Trophoblast cell (in vitro differentiated cells and primary cell): Measurements from ENCODE around the gene LRATD1.
A peak's percentile ranks its signal among the peaks of the same experiment; 100 is the strongest.

Experiments used
- DNase-seq, 2 donors: peaks; one replicate each; pipeline ENCODE4 v3.0.0-alpha.2; 2016
- H2AFZ ChIP-seq: 2 replicates; pipeline ENCODE4 v1.6.1; 2013; ENCODE audit warnings: low read length, moderate library complexity, mild to moderate bottlenecking; ENCODE audit not compliant: insufficient read depth, poor library complexity
- H2AK5ac ChIP-seq: 2 replicates; pipeline ENCODE4 v1.6.1; 2013; ENCODE audit warnings: mild to moderate bottlenecking, low read length
- H2BK120ac ChIP-seq: 2 replicates; pipeline ENCODE4 v1.6.1; 2013; ENCODE audit warnings: low read length, mild to moderate bottlenecking, moderate library complexity; ENCODE audit not compliant: insufficient read depth, poor library complexity
- H2BK12ac ChIP-seq: 2 replicates; pipeline ENCODE4 v1.6.1; 2013; ENCODE audit warnings: mild to moderate bottlenecking, low read length, moderate library complexity
- H2BK5ac ChIP-seq: 2 replicates; pipeline ENCODE4 v1.6.1; 2013; ENCODE audit warnings: low read length, low read depth, moderate library complexity, mild to moderate bottlenecking; ENCODE audit not compliant: poor library complexity
- H3K14ac ChIP-seq: 2 replicates; pipeline ENCODE4 v1.6.1; 2013; ENCODE audit warnings: mild to moderate bottlenecking, low read length
- H3K18ac ChIP-seq: 2 replicates; pipeline ENCODE4 v1.6.1; 2013; ENCODE audit warnings: mild to moderate bottlenecking, low read length
- H3K23ac ChIP-seq: 2 replicates; pipeline ENCODE4 v1.6.1; 2013; ENCODE audit warnings: low read length
- H3K27ac ChIP-seq: 2 replicates; pipeline ENCODE4 v1.5.1; 2013; ENCODE audit warnings: low read depth, mild to moderate bottlenecking, inconsistent platforms, low read length, moderate library complexity
- H3K27me3 ChIP-seq: 2 replicates; pipeline ENCODE4 v1.6.1; 2013; ENCODE audit warnings: inconsistent platforms, mild to moderate bottlenecking, low read length, moderate library complexity; ENCODE audit not compliant: insufficient read depth
- H3K36me3 ChIP-seq, 2 experiments: 1 replicate in 1 of 2; 2 replicates in 1 of 2; pipeline ENCODE4 v1.6.1; 2013; ENCODE audit warnings: low read length in 2 of 2, mild to moderate bottlenecking in 2 of 2, moderate library complexity in 1 of 2; ENCODE audit not compliant: insufficient read depth in 2 of 2, control insufficient read depth in 1 of 2
- H3K4ac ChIP-seq: 2 replicates; pipeline ENCODE4 v1.6.1; 2013; ENCODE audit warnings: low read depth, mild to moderate bottlenecking, low read length, moderate library complexity
- H3K4me1 ChIP-seq, 2 experiments: 1 replicate in 1 of 2; 2 replicates in 1 of 2; pipeline ENCODE4 v1.6.1; 2013; ENCODE audit warnings: low read length in 2 of 2, mild to moderate bottlenecking in 2 of 2, moderate library complexity in 1 of 2; ENCODE audit not compliant: insufficient read depth in 2 of 2, control insufficient read depth in 1 of 2
- H3K4me2 ChIP-seq: 2 replicates; pipeline ENCODE4 v1.6.1; 2013; ENCODE audit warnings: inconsistent platforms, mild to moderate bottlenecking, low read length, moderate library complexity
- H3K4me3 ChIP-seq: 2 replicates; pipeline ENCODE4 v1.5.1; 2013; ENCODE audit warnings: mild to moderate bottlenecking, low read depth, low read length, inconsistent platforms
- H3K79me1 ChIP-seq: one replicate; pipeline ENCODE4 v1.6.1; 2013; ENCODE audit warnings: low read length
- H3K79me2 ChIP-seq: 2 replicates; pipeline ENCODE4 v1.6.1; 2013; ENCODE audit warnings: low read length, mild to moderate bottlenecking; ENCODE audit not compliant: control insufficient read depth, insufficient read depth, poor library complexity
- H3K9ac ChIP-seq: 2 replicates; pipeline ENCODE4 v1.6.1; 2013; ENCODE audit warnings: mild to moderate bottlenecking, low read length
- H3K9me3 ChIP-seq: 2 replicates; pipeline ENCODE4 v1.6.1; 2013; ENCODE audit warnings: low read depth, mild to moderate bottlenecking, control low read depth, inconsistent platforms, low read length; ENCODE audit not compliant: insufficient read depth
- H4K12ac ChIP-seq: 2 replicates; pipeline ENCODE4 v1.6.1; 2013; ENCODE audit warnings: low read depth, mild to moderate bottlenecking, low read length, moderate library complexity
- H4K8ac ChIP-seq: 2 replicates; pipeline ENCODE4 v1.6.1; 2013; ENCODE audit warnings: low read depth, mild to moderate bottlenecking, low read length, moderate library complexity
- H4K91ac ChIP-seq: one replicate; pipeline ENCODE4 v1.6.1; 2013; ENCODE audit warnings: low read depth, mild to moderate bottlenecking, low read length, moderate library complexity
- WGBS: extraction: QIAGEN DNeasy Blood & Tissue Kit; methylation state at CpG from one replicate; pipeline ENCODE4 v1.1.7; 2013; ENCODE audit warnings: missing lambda C conversion rate; ENCODE audit not compliant: insufficient read length, insufficient coverage; ENCODE audit errors: extremely low coverage; 5-methylcytosine and 5-hydroxymethylcytosine counted together

Gene LRATD1

GRCh38 chr2:14677039-14677438, 44.5 kb downstream of the LRATD1 start:
- no peaks in the 10 kb centered on the region for H3K79me1 ChIP-seq
- no peak overlapping the region for H3K18ac ChIP-seq
- H4K91ac ChIP-seq, result no peak overlapping the region
- no peak overlapping the region for H3K23ac ChIP-seq
- no peak overlapping the region for H3K27ac ChIP-seq
- no peak overlapping the region for H3K4me3 ChIP-seq
- no peaks in the 10 kb centered on the region for H3K27me3 ChIP-seq
- H2BK5ac ChIP-seq, result no peak overlapping the region
- H3K9me3 ChIP-seq, result no peaks in the 10 kb centered on the region
- H4K12ac ChIP-seq, result no peak overlapping the region
- H4K8ac ChIP-seq, result no peak overlapping the region
- peak in 1 of 2 donors; percentile 6 for DNase-seq
- H2AK5ac ChIP-seq, result no peak overlapping the region
- H3K14ac ChIP-seq, result no peak overlapping the region
- H3K4ac ChIP-seq, result no peak overlapping the region
- WGBS, result no CpG with 5 or more reads among the region's 1 CpG
- no peaks in the 10 kb centered on the region for H3K79me2 ChIP-seq
- no peak overlapping the region for H2AFZ ChIP-seq
- no peaks in the 10 kb centered on the region for H3K36me3 ChIP-seq
- no peak overlapping the region for H3K4me2 ChIP-seq
- H3K4me1 ChIP-seq, result no peaks in the 10 kb centered on the region
- H2BK120ac ChIP-seq, result no peak overlapping the region
- no peak overlapping the region for H2BK12ac ChIP-seq
- no peak overlapping the region for H3K9ac ChIP-seq

GRCh38 chr2:14678761-14679160, 46.2 kb downstream of the LRATD1 start:
- H2BK5ac ChIP-seq, result no peak overlapping the region
- H3K9ac ChIP-seq, result no peak overlapping the region
- H4K12ac ChIP-seq, result no peak overlapping the region
- H3K18ac ChIP-seq, result no peak overlapping the region
- no CpG with 5 or more reads among the region's 1 CpG for WGBS
- no peak overlapping the region for H3K4ac ChIP-seq
- H2BK120ac ChIP-seq, result no peak overlapping the region
- H3K27me3 ChIP-seq, result no peaks in the 10 kb centered on the region
- no peaks in the 10 kb centered on the region for H3K9me3 ChIP-seq
- no peaks in the 10 kb centered on the region for H3K36me3 ChIP-seq
- H3K23ac ChIP-seq, result no peak overlapping the region
- no peak overlapping the region for H2AK5ac ChIP-seq
- H3K27ac ChIP-seq, result no peak overlapping the region
- H4K8ac ChIP-seq, result no peak overlapping the region
- H4K91ac ChIP-seq, result no peak overlapping the region
- no peaks in the 10 kb centered on the region for H3K79me2 ChIP-seq
- H2BK12ac ChIP-seq, result no peak overlapping the region
- no peak overlapping the region for H2AFZ ChIP-seq
- H3K4me3 ChIP-seq, result no peak overlapping the region
- H3K4me1 ChIP-seq, result no peaks in the 10 kb centered on the region
- no peak overlapping the region for H3K14ac ChIP-seq
- DNase-seq, result no peak
- no peak overlapping the region for H3K4me2 ChIP-seq
- H3K79me1 ChIP-seq, result no peaks in the 10 kb centered on the region

- Histone ChIP-seq H2AFZ (no peak overlapping the region), H3K4me3 (no peak overlapping the region), H3K9me3 (no peaks in the 10 kb centered on the region), H4K8ac (no peak overlapping the region), H3K27ac (no peak overlapping the region), H3K23ac (no peak overlapping the region), H3K4me2 (no peak overlapping the region), H3K4me1 (no peaks in the 10 kb centered on the region), H3K18ac (no peak overlapping the region), H2BK5ac (no peak overlapping the region), H2BK12ac (no peak overlapping the region), H2AK5ac (no peak overlapping the region), H3K27me3 (no peaks in the 10 kb centered on the region), H3K79me2 (no peaks in the 10 kb centered on the region), H3K36me3 (no peaks in the 10 kb centered on the region), H3K9ac (no peak overlapping the region), H4K12ac (no peak overlapping the region), H4K91ac (no peak overlapping the region), H3K79me1 (no peaks in the 10 kb centered on the region), H2BK120ac (no peak overlapping the region), H3K14ac (no peak overlapping the region), H3K4ac (no peak overlapping the region)
- DNase-seq, result no peak
- no CpG with 5 or more reads among the region's 3 CpGs for whole genome bisulfite sequencing
Observed at GRCh38 chr2:14681608-14682007, 49.1 kb downstream of the LRATD1 start.
